ENCODE results near the gene LMAN2. TPM values are rescaled to one million over a fixed set of nuclear protein-coding genes. Genes with fewer than 3 reads are reported as not detected.

Gene LMAN2
- total and polyA plus RNA-seq, 2 experiments from 2014 or later = 153 to 227 TPM

DNA sequence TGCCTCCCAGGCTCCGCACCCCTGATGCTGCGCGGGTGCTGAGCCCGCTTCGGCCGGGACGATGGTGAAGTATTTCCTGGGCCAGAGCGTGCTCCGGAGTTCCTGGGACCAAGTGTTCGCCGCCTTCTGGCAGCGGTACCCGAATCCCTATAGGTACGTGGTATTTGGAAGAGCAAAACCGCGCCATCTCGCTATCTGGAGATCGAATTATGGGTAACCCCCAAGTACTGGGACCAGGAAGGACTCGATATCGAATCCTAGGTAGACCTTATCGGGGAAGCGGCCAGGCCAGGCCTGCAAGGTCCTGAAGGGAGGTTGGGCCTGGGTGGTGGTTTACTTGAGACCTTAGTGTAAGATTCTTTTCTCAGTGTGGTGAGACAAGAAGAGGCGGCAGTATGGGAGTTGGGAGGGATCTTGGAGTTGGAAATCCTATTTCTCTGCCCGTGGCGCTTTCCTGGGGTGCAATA lies 47.5 kb downstream of the LMAN2 start:
- H2AFZ ChIP-seq = 0 out of 2 replicates have a peak overlapping the region, but pooled peaks have one; percentile 69
- ATAC-seq (no peak), DNase-seq (ENCODE audit: low spot score) (no peak)

DNA sequence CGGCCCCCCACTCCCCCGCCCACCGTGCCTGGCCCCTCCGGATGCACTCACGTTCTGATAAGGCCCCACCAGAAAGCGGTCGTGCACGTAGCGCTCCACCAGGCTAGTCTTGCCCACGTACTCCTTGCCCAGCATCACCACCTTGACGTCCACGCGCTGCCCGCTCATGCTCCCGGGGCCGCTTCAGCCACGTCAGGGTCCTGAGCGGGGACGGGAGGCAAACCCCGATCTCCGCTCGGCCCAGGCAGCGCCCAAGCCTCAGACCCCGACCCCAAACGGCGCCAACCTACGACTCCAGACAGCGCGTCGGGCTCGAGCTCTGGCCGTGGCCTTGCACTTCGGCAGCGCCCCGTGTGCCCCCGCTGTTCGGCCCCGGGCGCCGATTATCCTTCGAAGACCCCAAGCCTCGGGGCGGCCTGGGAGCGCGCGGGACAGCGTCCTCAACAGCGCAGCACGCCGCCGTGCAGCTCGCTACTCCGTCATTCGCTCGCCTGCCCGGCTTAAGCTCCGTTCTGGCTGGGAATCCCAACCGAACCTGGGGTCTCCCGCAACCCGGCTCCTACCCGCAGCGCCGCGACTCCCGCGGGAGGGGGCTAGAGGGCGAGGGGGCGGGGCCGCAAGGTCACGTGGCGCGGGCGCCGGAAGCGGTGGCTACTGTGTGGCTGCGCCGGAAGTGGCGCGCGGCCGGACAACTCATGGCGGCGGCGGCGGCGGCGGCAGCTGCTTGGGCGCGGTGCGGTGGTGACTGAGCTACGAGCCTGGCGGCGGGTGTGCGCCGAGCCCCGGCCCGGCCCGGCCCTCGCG lies 48.1 kb downstream of the LMAN2 start, which contains the start of the genes PRELID1 and RAB24:
Gene PRELID1 (plus strand): TSS at position 679 of the 804 bp plus-strand sequence. CDS start 187 bp downstream, outside the sequence.
Gene RAB24 (minus strand): TSS at position 599 of the 804 bp plus-strand sequence. CDS start 431 bp downstream, at position 168.
- peaks cover 41% of the 10 kb centered on the region for H3F3A ChIP-seq (replicated peaks; ENCODE audit: low read depth)
- peak; percentile 58 for ATAC-seq
- Mint-ChIP-seq H3K4me3 (peak within 1 kb of the TSS; percentile 99), H3K9me3 (no peaks in the 10 kb centered on the region; the same call in 2 of the 3 replicates), H3K36me3 (ENCODE audit: low read depth) (peaks cover 53% of the 10 kb centered on the region), H3K27me3 (ENCODE audit: insufficient read depth, low read depth, poor library complexity) (peaks cover 33% of the 10 kb centered on the region), H3K4me1 (peaks cover 52% of the 10 kb centered on the region), H3K27ac (peak within 1 kb of the TSS; percentile 97)
- H3K27ac ChIP-seq (ENCODE audit: low read depth) = peak within 1 kb of the TSS; percentile 80; the same call in 1 of the 2 replicates
- H3K9me2 ChIP-seq (ENCODE audit: insufficient read depth) = no peaks in the 10 kb centered on the region
- H3K27me3 ChIP-seq (ENCODE audit: insufficient read depth) = no peaks in the 10 kb centered on the region
- DNase-seq (ENCODE audit: low spot score) = peak; percentile 96
- peaks cover 17% of the 10 kb centered on the region for H3K36me3 ChIP-seq (ENCODE audit: insufficient read depth)
- H4K20me1 ChIP-seq (replicated peaks; ENCODE audit: insufficient read depth) = peaks cover 36% of the 10 kb centered on the region
- peaks cover 25% of the 10 kb centered on the region for H3K79me2 ChIP-seq (replicated peaks; ENCODE audit: insufficient read depth)
- H3K4me2 ChIP-seq = peak within 1 kb of the TSS; percentile 99
- H2AFZ ChIP-seq = peak within 1 kb of the TSS; percentile 83
- peaks cover 21% of the 10 kb centered on the region for H3K4me1 ChIP-seq (ENCODE audit: insufficient read depth)
- peak within 1 kb of the TSS; percentile 99 for H3K4me3 ChIP-seq
- TF ChIP-seq ZNF331 (CRISPR knock-in tag; IDR thresholded peaks at IDR 0.05; ENCODE audit: low read depth) (no peak), POLR2AphosphoS5 (IDR thresholded peaks at IDR 0.05; ENCODE audit: low read depth) (peak; percentile 94), ZNF114 (CRISPR knock-in tag; IDR thresholded peaks at IDR 0.05) (no peak), NANOG (IDR thresholded peaks at IDR 0.05; ENCODE audit: borderline replicate concordance) (no peak), JUNB (IDR thresholded peaks at IDR 0.05; ENCODE audit: unreplicated experiment) (no peak), EZH2 (IDR thresholded peaks at IDR 0.05; ENCODE audit: low read depth, unreplicated experiment) (no peak)
- TF ChIP-seq, protein P1, sequence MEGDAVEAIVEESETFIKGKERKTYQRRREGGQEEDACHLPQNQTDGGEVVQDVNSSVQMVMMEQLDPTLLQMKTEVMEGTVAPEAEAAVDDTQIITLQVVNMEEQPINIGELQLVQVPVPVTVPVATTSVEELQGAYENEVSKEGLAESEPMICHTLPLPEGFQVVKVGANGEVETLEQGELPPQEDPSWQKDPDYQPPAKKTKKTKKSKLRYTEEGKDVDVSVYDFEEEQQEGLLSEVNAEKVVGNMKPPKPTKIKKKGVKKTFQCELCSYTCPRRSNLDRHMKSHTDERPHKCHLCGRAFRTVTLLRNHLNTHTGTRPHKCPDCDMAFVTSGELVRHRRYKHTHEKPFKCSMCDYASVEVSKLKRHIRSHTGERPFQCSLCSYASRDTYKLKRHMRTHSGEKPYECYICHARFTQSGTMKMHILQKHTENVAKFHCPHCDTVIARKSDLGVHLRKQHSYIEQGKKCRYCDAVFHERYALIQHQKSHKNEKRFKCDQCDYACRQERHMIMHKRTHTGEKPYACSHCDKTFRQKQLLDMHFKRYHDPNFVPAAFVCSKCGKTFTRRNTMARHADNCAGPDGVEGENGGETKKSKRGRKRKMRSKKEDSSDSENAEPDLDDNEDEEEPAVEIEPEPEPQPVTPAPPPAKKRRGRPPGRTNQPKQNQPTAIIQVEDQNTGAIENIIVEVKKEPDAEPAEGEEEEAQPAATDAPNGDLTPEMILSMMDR (conservative IDR thresholded peaks at IDR 0.05; ENCODE audit: low read depth in 2 of 2) = peak in 1 of 2 experiments; percentile 33; a peak in 1 of 4 replicates
- TF ChIP-seq, protein P2, sequence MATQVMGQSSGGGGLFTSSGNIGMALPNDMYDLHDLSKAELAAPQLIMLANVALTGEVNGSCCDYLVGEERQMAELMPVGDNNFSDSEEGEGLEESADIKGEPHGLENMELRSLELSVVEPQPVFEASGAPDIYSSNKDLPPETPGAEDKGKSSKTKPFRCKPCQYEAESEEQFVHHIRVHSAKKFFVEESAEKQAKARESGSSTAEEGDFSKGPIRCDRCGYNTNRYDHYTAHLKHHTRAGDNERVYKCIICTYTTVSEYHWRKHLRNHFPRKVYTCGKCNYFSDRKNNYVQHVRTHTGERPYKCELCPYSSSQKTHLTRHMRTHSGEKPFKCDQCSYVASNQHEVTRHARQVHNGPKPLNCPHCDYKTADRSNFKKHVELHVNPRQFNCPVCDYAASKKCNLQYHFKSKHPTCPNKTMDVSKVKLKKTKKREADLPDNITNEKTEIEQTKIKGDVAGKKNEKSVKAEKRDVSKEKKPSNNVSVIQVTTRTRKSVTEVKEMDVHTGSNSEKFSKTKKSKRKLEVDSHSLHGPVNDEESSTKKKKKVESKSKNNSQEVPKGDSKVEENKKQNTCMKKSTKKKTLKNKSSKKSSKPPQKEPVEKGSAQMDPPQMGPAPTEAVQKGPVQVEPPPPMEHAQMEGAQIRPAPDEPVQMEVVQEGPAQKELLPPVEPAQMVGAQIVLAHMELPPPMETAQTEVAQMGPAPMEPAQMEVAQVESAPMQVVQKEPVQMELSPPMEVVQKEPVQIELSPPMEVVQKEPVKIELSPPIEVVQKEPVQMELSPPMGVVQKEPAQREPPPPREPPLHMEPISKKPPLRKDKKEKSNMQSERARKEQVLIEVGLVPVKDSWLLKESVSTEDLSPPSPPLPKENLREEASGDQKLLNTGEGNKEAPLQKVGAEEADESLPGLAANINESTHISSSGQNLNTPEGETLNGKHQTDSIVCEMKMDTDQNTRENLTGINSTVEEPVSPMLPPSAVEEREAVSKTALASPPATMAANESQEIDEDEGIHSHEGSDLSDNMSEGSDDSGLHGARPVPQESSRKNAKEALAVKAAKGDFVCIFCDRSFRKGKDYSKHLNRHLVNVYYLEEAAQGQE (IDR thresholded peaks at IDR 0.05; ENCODE audit: unreplicated experiment) = no peak
- TF ChIP-seq, protein P3, sequence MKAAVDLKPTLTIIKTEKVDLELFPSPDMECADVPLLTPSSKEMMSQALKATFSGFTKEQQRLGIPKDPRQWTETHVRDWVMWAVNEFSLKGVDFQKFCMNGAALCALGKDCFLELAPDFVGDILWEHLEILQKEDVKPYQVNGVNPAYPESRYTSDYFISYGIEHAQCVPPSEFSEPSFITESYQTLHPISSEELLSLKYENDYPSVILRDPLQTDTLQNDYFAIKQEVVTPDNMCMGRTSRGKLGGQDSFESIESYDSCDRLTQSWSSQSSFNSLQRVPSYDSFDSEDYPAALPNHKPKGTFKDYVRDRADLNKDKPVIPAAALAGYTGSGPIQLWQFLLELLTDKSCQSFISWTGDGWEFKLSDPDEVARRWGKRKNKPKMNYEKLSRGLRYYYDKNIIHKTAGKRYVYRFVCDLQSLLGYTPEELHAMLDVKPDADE (IDR thresholded peaks at IDR 0.05) = no peak

More for the DNA sequence above, 47.5 kb downstream of the LMAN2 start:
- peaks cover 17% of the 10 kb centered on the region for H3K36me3 ChIP-seq (ENCODE audit: insufficient read depth)
- peaks cover 39% of the 10 kb centered on the region for H3F3A ChIP-seq (replicated peaks; ENCODE audit: low read depth)
- peaks cover 15% of the 10 kb centered on the region for H3K4me1 ChIP-seq (ENCODE audit: insufficient read depth)
- no peaks in the 10 kb centered on the region for H3K27me3 ChIP-seq (ENCODE audit: insufficient read depth)
- H3K79me2 ChIP-seq (replicated peaks; ENCODE audit: insufficient read depth) = peaks cover 21% of the 10 kb centered on the region
- peaks cover 28% of the 10 kb centered on the region for H3K27me3 Mint-ChIP-seq (ENCODE audit: insufficient read depth, low read depth, poor library complexity)
- peaks cover 49% of the 10 kb centered on the region for H3K4me1 Mint-ChIP-seq
- H3K4me3 ChIP-seq = peak overlapping the region; percentile 99
- H3K9me3 Mint-ChIP-seq = no peaks in the 10 kb centered on the region; the same call in 2 of the 3 replicates
- H3K36me3 Mint-ChIP-seq (ENCODE audit: low read depth) = peaks cover 48% of the 10 kb centered on the region
- TF ChIP-seq ZNF114 (CRISPR knock-in tag; IDR thresholded peaks at IDR 0.05) = no peak
- peak overlapping the region; percentile 99 for H3K4me2 ChIP-seq
- H4K20me1 ChIP-seq (replicated peaks; ENCODE audit: insufficient read depth) = peaks cover 29% of the 10 kb centered on the region
- H3K27ac Mint-ChIP-seq = peak overlapping the region; percentile 97
- no peaks in the 10 kb centered on the region for H3K9me2 ChIP-seq (ENCODE audit: insufficient read depth)
- H3K27ac ChIP-seq (ENCODE audit: low read depth) = peak overlapping the region; percentile 80; the same call in 1 of the 2 replicates
- peak overlapping the region; percentile 99 for H3K4me3 Mint-ChIP-seq

Data from GM23338 (cell line).